Fibroblast of lung (primary cell): ENCODE results near the gene TMEM184B. TPM values are rescaled to one million over a fixed set of nuclear protein-coding genes. Genes with fewer than 3 reads are reported as not detected.
A peak's percentile ranks its signal among the peaks of the same experiment; 100 is the strongest.

Source experiments
- DNase-seq, 2 donors: peaks; one replicate each; pipeline versions ENCODE4 v3.0.0 to v3.0.0-alpha.2; 2010; ENCODE audit warnings: low read depth in 2 of 2
- H2AFZ ChIP-seq: 2 replicates; pipeline ENCODE4 v1.5.1; 2012; ENCODE audit warnings: low read length, control low read depth, inconsistent platforms
- H3K27ac ChIP-seq: 2 replicates; pipeline ENCODE4 v1.5.1; 2011; ENCODE audit warnings: low read length, control low read depth; ENCODE audit not compliant: insufficient read depth
- H3K27me3 ChIP-seq: 2 replicates; pipeline ENCODE4 v1.5.1; 2011; ENCODE audit warnings: mild to moderate bottlenecking, low read length; ENCODE audit not compliant: control insufficient read depth, insufficient read depth
- H3K36me3 ChIP-seq: 2 replicates; pipeline ENCODE4 v1.5.1; 2011; ENCODE audit warnings: low read length; ENCODE audit not compliant: control insufficient read depth, insufficient read depth
- H3K4me1 ChIP-seq: 2 replicates; pipeline ENCODE4 v1.5.1; 2011; ENCODE audit warnings: low read length; ENCODE audit not compliant: control insufficient read depth, insufficient read depth; ENCODE audit errors: extremely low read depth
- H3K4me2 ChIP-seq: 2 replicates; pipeline ENCODE4 v1.5.1; 2011; ENCODE audit warnings: low read length, control low read depth; ENCODE audit not compliant: insufficient read depth; ENCODE audit errors: extremely low read depth
- H3K4me3 ChIP-seq, 4 experiments: fragments of 200-600 bp in 1 of 4; sonication (generic) in 1 of 4; replicated peaks in 1 of 4; 2 replicates each; pipeline ENCODE4 v1.5.1; 2011 to 2016; ENCODE audit warnings: low read length in 4 of 4, low read depth in 3 of 4, mild to moderate bottlenecking in 3 of 4, control low read depth in 2 of 4, inconsistent platforms in 1 of 4, mixed read lengths in 1 of 4; ENCODE audit not compliant: insufficient read depth in 1 of 4; ENCODE audit errors: control extremely low read depth in 1 of 4
- H3K79me2 ChIP-seq: 2 replicates; pipeline ENCODE4 v1.5.1; 2012; ENCODE audit warnings: mild to moderate bottlenecking, low read length, inconsistent platforms; ENCODE audit not compliant: control insufficient read depth, insufficient read depth
- H3K9ac ChIP-seq: 2 replicates; pipeline ENCODE4 v1.5.1; 2011; ENCODE audit warnings: mild to moderate bottlenecking, low read length, control low read depth; ENCODE audit not compliant: insufficient read depth
- H3K9me3 ChIP-seq: 2 replicates; pipeline ENCODE4 v1.5.1; 2012; ENCODE audit warnings: low read depth, low read length; ENCODE audit not compliant: control insufficient read depth, insufficient read depth
- H4K20me1 ChIP-seq: 2 replicates; pipeline ENCODE4 v1.5.1; 2011; ENCODE audit warnings: low read length; ENCODE audit not compliant: control insufficient read depth, insufficient read depth; ENCODE audit errors: extremely low read depth
- EZH2 ChIP-seq: IDR thresholded peaks from 2 replicates; pipeline ENCODE4 v1.5.1; 2012; ENCODE audit warnings: low read length, control low read depth, mild to moderate bottlenecking; ENCODE audit errors: missing control alignments
- polyA plus RNA-seq, 2 donors: library from polyadenylated mRNA; depleted of rRNA in 1 of 2; stranded (reverse) in 1 of 2; unstranded in 1 of 2; fragments of >200 nt; gene quantifications; 2 replicates each; pipeline ENCODE4 v1.2.1, GENCODE V29; 2011 to 2012; ENCODE audit warnings: missing spikeins in 1 of 2
- total RNA-seq: library from RNA; depleted of rRNA; stranded (reverse); fragments of >200 nt; gene quantifications from 2 replicates; pipeline ENCODE4 v1.2.1, GENCODE V29; 2014
- TF ChIP-seq, protein P1 (sequence below), 2 donors: IDR thresholded peaks in 1 of 2; conservative IDR thresholded peaks in 1 of 2; 1 replicate in 1 of 2; 2 replicates in 1 of 2; pipeline ENCODE4 v1.5.1; 2011 to 2012; ENCODE audit warnings: low read length in 2 of 2, control low read depth in 1 of 2, inconsistent platforms in 1 of 2, low read depth in 1 of 2, mild to moderate bottlenecking in 1 of 2

TMEM184B gene
- total and polyA plus RNA-seq, 2 donors (not counting 1 experiment from before 2014, with no cell fraction given): 28.2 to 37.2 TPM

DNA sequence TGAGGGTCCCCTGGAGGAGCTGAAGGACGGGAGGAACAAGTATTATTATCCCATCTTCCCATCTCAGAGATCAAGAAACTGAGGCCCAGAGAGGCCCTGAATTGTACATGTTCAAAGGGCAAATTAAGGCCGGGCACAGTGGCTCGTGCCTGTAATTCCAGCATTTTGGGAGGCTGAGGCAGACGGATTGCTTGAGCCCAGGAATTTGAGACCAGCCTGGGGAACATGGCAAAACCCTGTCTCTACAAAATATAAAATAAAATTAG is 99.2 kb downstream of the TMEM184B start:
- no peak overlapping the region for H3K9ac ChIP-seq
- H3K4me1 ChIP-seq: peaks cover 13% of the 10 kb centered on the region
- H3K4me2 ChIP-seq: no peak overlapping the region
- H3K27ac ChIP-seq: no peak overlapping the region
- DNase-seq: no peak
- no peak for TF ChIP-seq EZH2
- TF ChIP-seq, protein P1, sequence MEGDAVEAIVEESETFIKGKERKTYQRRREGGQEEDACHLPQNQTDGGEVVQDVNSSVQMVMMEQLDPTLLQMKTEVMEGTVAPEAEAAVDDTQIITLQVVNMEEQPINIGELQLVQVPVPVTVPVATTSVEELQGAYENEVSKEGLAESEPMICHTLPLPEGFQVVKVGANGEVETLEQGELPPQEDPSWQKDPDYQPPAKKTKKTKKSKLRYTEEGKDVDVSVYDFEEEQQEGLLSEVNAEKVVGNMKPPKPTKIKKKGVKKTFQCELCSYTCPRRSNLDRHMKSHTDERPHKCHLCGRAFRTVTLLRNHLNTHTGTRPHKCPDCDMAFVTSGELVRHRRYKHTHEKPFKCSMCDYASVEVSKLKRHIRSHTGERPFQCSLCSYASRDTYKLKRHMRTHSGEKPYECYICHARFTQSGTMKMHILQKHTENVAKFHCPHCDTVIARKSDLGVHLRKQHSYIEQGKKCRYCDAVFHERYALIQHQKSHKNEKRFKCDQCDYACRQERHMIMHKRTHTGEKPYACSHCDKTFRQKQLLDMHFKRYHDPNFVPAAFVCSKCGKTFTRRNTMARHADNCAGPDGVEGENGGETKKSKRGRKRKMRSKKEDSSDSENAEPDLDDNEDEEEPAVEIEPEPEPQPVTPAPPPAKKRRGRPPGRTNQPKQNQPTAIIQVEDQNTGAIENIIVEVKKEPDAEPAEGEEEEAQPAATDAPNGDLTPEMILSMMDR (conservative IDR thresholded peaks at IDR 0.05 in 1 of 2, IDR thresholded peaks at IDR 0.05 in 1 of 2; ENCODE audit: low read depth in 1 of 2, low read length in 2 of 2): no peak
- no peaks in the 10 kb centered on the region for H3K27me3 ChIP-seq
- no peak overlapping the region for H3K4me3 ChIP-seq
- no peak overlapping the region for H2AFZ ChIP-seq
- no peaks in the 10 kb centered on the region for H4K20me1 ChIP-seq
- no peaks in the 10 kb centered on the region for H3K9me3 ChIP-seq
- H3K79me2 ChIP-seq: no peaks in the 10 kb centered on the region
- H3K36me3 ChIP-seq: no peaks in the 10 kb centered on the region

- Histone ChIP-seq H3K36me3 (no peaks in the 10 kb centered on the region), H3K27me3 (no peaks in the 10 kb centered on the region), H3K9ac (no peak overlapping the region), H3K79me2 (no peaks in the 10 kb centered on the region), H3K9me3 (no peaks in the 10 kb centered on the region), H4K20me1 (no peaks in the 10 kb centered on the region), H3K27ac (no peak overlapping the region), H2AFZ (peak overlapping the region; percentile 15), H3K4me1 (peaks cover 13% of the 10 kb centered on the region), H3K4me3 (no peak overlapping the region), H3K4me2 (no peak overlapping the region)
- peak; percentile 57 to 62 for DNase-seq
- TF ChIP-seq EZH2: no peak
- TF ChIP-seq, protein P1 (conservative IDR thresholded peaks at IDR 0.05 in 1 of 2, IDR thresholded peaks at IDR 0.05 in 1 of 2; ENCODE audit: low read depth in 1 of 2, low read length in 2 of 2): no peak
These were observed 99.8 kb downstream of the TMEM184B start for GRCh38 chr22:38172832-38173640.

- no peak overlapping the region for H3K27ac ChIP-seq
- no peaks in the 10 kb centered on the region for H3K36me3 ChIP-seq
- H3K27me3 ChIP-seq: no peaks in the 10 kb centered on the region
- peak; percentile 37 to 75 for DNase-seq
- no peak overlapping the region for H3K4me3 ChIP-seq
- no peaks in the 10 kb centered on the region for H3K9me3 ChIP-seq
- no peak for TF ChIP-seq EZH2
- TF ChIP-seq, protein P1 (conservative IDR thresholded peaks at IDR 0.05 in 1 of 2, IDR thresholded peaks at IDR 0.05 in 1 of 2; ENCODE audit: low read depth in 1 of 2, low read length in 2 of 2): no peak
- H2AFZ ChIP-seq: peak overlapping the region; percentile 15
- no peaks in the 10 kb centered on the region for H4K20me1 ChIP-seq
- H3K4me2 ChIP-seq: no peak overlapping the region
- peaks cover 13% of the 10 kb centered on the region for H3K4me1 ChIP-seq
- H3K79me2 ChIP-seq: no peaks in the 10 kb centered on the region
- H3K9ac ChIP-seq: no peak overlapping the region
These were observed 100.6 kb downstream of the TMEM184B start for GRCh38 chr22:38171927-38172831.
